Measurements from ENCODE around the gene FPR3.

DNA sequence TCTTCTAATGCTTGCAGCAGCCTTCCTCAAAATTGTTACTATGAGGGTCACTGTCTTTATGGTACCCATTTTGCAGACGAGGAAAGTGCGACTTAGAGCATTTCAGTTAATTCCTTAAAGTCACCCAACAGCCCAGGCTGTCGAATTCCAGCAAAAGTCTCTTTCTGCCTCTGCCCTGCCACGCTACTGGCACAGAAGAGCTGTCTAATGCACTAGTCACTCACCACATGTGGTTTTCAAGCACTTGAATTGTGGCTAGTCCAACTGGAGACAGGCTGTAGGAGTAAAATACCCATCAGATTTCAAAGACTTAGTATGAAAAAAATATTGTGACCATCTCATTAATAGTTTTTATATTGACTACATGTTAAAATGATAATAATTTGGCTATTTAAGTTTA is 45.0 kb upstream of the FPR3 start:
- TF ChIP-seq POLR2A (IDR thresholded peaks at IDR 0.05), result no peak
- TF ChIP-seq, protein P1, sequence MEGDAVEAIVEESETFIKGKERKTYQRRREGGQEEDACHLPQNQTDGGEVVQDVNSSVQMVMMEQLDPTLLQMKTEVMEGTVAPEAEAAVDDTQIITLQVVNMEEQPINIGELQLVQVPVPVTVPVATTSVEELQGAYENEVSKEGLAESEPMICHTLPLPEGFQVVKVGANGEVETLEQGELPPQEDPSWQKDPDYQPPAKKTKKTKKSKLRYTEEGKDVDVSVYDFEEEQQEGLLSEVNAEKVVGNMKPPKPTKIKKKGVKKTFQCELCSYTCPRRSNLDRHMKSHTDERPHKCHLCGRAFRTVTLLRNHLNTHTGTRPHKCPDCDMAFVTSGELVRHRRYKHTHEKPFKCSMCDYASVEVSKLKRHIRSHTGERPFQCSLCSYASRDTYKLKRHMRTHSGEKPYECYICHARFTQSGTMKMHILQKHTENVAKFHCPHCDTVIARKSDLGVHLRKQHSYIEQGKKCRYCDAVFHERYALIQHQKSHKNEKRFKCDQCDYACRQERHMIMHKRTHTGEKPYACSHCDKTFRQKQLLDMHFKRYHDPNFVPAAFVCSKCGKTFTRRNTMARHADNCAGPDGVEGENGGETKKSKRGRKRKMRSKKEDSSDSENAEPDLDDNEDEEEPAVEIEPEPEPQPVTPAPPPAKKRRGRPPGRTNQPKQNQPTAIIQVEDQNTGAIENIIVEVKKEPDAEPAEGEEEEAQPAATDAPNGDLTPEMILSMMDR (IDR thresholded peaks at IDR 0.05), result no peak
